HG02610 (cell line): Measurements from ENCODE around the gene RPS6KA5.
"Not testable (repeated sequence)": the region's sequence is repeated elsewhere in the genome, so short reads cannot be mapped to it uniquely, and the experiment has no call there.

Experiments
- ATAC-seq: cut with Tn5 transposase; IDR thresholded peaks from one replicate; pipeline ENCODE4 v1.9.1; 2021; ENCODE audit warnings: mild to moderate bottlenecking, moderate library complexity; ENCODE audit not compliant: unreplicated experiment

The RPS6KA5 gene

DNA sequence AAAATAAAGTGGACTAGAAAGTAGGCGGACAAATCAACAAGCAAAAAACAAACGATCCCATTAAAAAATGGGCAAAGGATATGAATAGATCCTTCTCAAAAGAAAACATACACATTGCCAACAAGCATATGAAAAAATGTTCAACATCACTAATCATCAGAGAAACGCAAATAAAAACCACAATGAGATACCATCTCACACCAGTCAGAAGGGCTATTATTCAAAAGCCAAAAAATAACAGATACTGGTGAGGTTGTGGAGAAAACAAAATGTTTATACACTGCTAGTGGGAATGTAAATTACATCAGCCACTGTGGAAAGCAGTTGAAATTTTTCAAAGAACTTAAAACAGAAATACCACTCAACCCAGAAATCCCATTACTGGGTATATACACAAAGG, 70.3 kb downstream of the RPS6KA5 start:
- no peak for ATAC-seq

DNA sequence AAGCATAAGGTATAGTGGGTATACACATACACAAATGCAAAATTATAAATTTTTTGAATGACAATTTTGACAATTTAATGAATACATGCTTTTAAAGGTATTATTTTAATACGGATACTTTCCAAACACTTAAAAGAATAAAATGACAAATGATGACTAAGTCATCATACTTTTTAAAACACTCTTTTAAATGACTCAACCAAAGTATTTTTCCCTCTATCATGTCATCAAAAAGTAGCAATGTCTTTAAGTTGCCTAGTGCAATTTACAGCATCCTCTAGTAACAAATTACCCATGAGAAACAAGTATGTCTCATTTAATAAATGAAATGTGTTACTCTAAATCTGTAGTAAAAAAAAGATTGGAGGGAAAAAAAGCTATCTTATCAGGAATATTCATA, 73.3 kb downstream of the RPS6KA5 start:
- ATAC-seq, result no peak

DNA sequence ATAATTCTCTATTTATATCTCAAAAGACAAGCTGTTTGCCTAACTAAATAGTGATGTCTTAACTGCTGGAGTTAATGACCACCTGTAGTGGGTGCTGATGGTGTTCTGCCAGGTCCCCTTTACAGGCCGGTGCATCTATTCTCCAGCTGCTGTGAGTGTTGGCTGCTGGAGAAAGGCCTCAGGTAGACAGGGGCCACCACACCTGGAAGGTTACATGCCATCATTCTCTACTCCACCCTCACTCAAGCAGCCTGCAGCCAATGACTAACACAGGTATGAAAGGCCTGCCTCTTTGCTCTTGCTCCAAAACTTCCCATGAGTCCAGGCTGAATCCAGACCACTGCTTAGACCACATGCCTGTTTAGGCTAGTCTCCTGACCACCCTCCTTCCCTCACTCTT, 73.9 kb downstream of the RPS6KA5 start:
- ATAC-seq, result no peak

DNA sequence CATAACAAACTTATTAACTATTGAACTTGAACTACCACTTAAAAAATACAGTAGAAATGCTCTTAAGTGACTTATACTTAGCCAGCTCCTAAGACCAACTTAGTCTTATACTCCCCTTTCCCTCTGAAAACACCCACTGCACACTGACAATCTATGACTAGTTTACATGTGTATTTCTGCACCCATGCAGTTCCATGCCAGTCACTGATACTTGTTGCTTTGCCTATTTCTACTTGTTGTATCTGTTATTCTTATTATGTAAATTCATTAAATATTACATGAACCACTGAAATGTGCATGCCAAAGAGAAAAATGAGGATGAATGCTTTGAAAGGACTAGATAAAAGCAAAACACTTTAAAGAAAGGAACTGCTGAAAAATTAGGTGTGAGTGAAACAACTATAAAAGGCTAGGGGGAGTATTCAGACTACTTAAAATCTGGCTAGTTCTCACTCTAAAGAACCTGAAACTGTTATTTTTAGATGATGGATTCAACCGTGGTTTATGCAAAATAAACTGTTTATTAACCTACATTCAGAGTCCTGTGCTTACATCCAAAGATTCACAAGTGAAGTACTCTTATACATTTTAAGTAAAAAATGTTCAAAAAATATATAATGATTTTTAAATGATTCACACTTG, 74.7 kb downstream of the RPS6KA5 start:
- peak; percentile 55 for ATAC-seq

DNA sequence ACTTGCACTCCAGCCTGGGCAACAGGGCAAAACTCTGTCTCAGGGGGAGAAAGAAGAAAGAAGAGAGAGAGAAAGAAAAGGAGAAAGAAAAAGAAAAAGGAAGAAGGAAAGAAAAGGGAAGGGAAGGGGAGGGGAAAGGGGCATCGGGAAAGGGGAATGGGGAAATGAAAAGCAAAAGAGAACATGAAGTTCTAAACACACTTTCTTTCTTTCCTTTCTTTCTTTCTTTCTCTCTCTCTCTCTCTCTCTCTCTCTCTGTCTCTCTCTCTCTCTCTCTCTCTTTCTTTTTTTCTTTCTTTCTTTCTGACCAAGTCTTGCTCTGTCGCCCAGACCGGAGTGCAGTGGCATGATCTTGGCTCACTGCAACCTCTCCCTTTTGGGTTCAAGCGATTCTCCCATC, 76.9 kb downstream of the RPS6KA5 start:
- no peak for ATAC-seq

DNA sequence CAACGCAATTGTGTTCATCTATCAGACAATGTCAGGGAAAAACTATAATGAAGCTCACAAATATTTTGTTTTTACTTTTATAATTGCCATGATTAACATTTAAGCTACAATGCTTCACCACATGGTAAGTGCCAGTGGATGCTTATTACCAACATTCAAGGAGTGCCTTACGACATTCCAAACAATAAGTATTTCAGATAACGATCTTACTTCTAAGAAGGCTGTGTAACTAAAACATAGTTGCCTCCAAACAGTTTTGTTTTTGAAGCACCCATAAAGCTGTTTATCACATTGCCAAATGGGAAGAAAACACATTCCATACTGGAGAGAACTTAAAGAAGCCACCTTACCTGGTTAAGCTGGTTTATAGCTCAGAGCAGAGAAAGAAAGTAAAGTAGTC, 78.8 kb downstream of the RPS6KA5 start:
- ATAC-seq, result no peak

DNA sequence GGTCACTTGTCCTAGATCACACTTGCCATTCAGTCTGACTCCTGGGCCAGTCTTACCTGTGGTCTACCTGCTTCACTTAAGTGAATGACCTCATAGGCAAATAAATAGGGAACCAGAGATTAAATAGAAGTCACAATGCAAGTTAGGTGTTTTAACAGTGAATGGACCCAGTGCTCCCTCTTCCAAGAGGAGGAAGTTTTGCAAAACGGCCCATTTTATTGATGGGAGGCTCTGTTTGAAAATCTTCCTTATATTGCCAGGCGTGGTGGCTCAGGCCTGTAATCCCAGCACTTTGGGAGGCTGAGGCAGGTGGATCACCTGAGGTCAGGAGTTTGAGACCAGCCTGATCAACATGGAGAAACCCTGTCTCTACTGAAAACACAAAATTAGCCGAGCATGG, 79.8 kb downstream of the RPS6KA5 start:
- ATAC-seq, result not testable (repeated sequence)

DNA sequence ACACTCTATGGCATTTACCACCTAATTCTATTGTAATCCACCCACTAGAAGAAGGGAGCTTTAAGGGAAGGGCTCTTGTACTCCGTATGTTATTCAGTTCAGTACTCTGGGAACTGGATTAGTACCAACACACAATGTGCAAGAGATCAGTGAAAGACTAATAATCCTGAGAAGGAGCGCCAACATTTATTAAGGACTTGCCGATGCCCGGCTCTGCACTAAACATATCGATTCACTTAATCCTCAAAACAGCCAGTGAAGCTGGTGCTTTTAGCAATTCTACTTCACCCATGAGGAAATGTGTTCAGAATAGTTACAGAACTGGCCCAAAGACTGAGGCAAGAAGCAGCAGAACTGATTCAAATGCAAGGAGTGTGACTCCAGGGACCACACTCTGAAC, 80.9 kb downstream of the RPS6KA5 start:
- ATAC-seq, result no peak

DNA sequence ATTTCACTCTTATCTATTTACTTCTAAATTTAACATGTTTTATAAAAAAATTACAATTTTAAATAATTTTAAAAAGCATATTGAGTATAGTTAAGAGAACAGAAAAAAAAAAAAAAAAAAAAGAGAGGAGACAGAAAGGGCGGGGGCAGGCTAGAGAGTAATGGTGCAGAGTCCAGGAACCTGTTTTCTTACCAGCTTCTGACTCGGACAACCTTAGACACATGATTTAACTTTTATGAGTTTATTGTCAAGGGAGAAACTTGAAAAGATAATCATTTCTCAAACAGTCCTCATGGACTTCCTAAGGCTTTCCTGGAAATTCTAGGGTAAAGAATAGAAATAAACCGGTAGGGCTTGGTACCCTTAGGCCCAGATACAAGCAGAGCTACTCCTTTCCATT, 84.3 kb downstream of the RPS6KA5 start:
- ATAC-seq, result no peak

DNA sequence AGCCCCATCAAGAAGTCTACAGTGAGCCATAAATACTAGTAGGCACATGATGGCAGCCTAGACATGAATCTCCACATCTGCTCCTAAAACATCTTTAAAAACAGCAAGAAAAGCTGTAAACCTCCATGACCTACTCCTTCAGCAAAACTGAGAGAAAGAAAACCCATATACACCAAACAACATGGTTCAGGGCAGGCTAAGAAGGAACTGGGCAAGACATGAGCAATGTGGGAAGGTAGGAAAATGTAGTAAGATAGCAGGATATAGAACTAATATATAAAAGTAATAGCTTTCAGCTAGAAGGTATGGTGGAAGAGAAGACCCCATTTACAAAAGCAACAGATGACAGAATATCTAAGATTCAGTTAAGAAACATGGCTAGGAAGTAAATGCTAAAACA, 88.8 kb downstream of the RPS6KA5 start:
- ATAC-seq, result no peak

DNA sequence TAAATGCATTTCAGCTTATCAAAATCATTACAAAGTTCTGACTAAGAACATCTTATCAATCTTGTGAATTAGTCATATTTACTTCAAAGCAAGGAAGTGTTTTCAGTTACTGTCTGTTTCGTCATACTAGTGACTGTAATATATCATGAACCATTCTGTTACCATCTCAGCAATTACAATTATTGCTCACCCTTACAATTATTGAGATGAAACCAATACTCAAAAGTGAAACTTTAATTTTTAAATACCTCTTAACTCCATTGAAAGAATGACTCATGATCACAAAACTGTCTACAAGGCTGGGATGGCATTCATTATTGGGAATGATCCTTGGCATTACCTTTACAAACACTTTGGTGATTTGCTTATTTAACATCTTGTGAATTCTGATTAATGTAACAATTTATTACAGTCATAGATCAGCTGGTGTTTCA, 90.3 kb downstream of the RPS6KA5 start:
- ATAC-seq, result peak; percentile 86

DNA sequence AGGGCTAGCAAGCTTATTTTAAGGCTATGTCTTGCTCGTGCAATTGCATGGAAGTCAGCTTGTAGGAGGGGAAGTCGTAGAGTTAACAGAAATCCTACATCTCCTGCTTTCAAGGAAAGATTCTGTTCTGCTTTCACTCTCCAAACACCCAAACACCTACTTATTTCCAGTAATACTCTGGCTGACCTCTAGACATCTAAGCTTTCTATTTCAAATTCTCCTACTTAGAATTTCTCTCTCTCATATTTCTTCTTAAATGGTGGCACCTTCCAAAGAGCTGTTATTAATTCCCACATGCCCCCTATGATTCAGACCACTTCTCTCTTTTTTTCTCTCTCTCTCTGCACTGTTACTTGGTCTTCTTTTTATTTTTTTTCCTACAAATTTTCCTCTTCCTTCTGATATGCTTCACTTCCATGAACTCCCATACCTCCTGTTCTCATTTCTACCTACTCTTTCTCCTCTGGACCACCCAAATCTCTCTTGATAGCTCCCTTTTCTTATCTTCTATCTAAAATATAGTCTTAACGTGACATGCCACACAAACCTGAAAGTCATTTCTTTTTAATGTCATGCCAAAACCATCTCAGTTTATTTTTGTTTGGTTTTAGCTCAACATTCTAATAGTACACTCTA, 90.8 kb downstream of the RPS6KA5 start:
- no peak for ATAC-seq

DNA sequence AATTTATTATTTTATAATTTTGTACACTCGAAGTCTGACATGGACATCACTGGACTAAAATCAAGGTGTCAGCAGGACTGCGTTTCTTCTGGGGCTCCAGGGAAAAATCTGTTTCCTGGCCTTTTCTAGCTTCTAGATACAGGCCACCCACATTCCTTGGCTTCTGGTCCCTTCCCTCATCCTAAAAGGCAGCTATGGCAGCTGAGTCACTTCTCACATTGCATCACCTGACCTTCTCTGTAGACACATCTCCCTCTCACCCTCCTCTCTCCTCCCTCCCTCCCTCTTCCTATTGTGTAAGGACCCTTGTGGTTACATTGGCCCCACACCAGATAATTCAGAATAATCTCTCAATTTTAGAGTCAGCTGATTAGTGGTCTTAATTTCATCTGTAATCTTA, 92.4 kb downstream of the RPS6KA5 start:
- no peak for ATAC-seq

DNA sequence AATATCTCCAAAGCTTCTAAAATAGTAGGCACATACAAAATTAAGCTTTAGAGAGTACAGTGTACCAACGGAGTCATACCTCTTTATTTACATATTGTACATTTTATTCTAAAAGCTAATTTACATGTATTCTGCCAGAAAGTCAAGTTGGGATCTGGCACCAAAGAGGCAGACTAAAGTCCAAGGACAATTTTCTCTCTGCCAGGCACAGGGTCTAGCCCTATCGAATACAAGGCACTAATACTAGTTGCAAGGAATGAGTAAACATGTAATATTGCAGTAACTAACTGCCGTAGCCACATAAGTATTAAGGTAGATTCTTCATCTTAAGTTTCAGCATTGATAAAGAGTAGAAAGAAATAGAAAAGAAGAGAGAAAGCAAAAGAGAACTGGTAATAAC, 93.9 kb downstream of the RPS6KA5 start:
- ATAC-seq, result no peak

DNA sequence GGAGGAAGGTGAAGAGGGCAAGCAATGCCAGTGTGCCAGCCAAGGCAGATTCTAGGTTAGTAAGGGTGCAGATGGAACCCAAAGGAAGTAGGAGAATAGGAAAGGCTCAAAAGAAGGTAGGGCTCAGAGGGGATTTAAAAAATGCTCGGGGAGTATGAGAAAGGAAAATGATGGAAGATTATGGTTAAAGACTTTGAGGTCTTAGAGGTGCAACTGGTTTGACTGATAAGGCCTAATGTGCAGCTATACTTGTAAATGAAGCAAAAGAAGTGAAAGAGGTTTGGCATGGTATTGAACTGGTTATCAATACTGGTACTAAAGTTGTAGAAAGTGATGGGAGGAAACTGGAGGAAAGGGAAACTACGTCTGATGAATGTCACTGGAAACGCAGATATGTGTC, 94.7 kb downstream of the RPS6KA5 start:
- ATAC-seq, result no peak

DNA sequence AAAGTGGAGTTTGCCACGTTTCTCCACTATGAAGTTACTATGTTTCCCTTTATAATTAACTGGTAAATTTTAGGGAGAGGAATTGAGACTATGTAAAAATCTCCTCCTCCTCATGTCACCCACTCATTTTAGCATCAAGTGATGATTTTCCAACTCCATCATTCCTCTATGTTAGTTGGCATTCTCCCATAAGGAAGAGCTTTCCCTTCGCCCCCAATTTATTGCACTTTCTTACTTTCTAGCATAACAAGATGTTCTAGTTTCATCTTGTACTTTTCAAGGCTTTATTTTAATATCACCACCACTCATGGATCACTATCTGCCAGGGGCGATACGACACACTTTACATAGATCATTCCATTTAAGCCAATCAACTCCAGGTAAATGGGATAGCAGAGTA, 97.1 kb downstream of the RPS6KA5 start:
- no peak for ATAC-seq

DNA sequence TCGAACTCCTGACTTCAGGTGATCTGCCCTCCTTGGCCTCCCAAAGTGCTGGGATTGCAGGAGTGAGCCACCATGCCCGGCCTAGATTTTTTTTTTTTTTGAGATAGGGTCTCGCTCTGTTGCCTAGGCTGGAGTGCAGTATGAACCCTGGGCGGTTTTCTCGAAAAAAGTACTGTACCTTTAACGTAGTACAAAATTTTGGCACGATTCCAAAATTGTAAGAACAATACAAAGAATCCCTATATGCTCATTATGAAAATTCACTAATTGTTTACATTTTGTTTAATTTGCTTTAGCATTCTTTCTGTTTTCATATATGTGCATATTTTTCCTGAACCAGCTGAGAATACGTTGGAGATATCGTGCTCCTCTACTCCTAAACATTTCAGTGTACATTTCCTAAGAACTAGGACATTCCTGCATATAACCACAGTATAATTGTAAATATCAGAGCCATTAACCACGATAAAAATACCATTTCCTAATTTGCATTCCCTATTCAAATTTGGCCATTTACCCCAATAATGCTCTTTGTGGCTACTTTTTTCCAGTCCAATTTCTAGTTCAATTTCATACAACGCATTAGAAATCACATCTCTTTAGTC, 97.8 kb downstream of the RPS6KA5 start:
- no peak for ATAC-seq

DNA sequence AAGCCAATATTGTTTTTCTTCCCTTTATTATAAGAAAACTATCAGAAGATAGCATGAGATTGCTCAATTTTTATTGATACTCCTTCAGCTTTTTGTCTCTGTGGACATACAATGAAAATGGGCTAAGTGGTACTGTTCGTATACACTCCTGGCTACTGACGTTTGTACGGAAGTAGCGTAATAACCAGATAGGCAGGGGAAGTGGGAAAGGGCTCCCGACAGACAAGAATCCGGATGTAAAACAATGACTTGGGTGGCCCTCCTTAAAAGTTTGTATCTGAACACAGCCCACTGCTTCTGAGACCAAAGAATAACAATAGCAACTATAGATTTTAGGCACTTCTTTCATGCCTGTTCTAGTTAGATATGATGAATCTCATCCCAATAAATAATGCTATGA, 99.6 kb downstream of the RPS6KA5 start:
- ATAC-seq, result no peak

DNA sequence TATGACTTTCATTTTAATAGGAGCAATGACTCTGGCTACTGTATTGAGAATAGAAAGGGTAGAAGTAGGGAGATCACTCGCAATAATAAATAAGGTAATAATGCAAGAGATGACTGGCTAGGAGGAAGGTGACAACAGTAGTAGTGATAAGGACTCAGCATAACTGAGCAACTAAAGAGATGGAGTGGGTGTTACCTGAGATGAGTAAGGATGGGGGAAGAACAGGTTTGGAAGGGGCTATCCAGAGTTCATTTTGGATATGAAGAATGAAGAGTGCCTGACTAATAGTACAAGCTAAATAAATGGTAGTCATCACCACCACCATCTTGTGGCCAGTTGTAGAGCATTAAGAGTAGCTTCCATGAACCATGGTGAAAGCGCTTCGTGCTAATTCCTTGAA, 101.1 kb downstream of the RPS6KA5 start:
- ATAC-seq, result no peak

DNA sequence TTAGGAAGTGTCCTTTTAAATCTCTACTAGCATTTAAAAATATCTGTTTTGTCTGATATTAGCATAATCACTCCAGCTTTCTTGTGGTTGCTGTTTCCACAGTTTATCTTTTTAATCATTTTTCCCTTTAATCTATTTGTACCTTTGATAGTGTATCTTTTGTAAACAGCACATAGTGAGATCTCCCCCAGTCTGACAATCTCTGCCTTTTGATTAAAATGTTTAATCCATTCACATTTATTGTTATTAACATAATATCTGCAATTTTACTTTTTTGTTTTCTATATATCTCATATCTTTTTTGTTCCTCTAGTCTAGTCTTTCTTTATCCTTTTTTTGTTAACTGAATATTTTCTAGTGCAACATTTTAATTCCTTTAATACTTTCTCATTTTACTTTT, 104.2 kb downstream of the RPS6KA5 start:
- ATAC-seq, result no peak

DNA sequence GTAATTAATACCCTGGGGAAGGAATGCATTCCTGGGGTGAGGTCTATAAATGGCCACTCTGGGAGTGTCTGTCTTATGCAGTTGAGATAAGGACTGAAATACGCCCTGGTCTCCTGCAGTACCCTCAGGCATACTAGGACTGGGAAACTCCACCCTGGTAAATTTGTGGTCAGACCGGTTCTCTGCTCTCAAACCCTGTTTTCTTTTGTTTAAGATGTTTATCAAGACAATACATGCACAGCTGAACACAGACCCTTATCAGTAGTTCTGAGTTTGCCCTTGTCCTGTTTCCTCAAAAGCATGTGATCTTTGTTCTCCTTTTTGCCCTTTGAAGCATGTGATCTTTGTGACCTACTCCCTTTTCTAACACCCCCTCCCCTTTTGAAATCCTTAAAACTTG, 106.8 kb downstream of the RPS6KA5 start:
- not testable (repeated sequence) for ATAC-seq

DNA sequence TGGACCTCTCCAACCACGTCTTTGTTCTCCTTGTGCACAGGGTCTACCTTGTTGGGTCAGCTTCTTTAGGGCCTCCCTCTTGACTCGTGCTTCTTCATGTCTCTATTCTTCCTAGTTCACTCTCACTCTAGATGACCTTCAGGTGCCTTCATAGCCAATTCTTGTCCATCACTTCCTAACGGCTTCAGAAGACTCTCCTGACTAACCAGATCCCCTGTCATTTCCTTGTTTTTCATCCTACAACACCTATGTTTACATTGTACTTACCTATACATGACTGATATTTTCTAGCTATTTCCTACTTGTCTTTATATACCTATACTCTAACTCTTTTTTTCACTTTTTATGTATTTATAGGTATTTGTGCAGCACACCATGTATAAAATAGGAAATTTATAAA, 117.1 kb downstream of the RPS6KA5 start:
- no peak for ATAC-seq

DNA sequence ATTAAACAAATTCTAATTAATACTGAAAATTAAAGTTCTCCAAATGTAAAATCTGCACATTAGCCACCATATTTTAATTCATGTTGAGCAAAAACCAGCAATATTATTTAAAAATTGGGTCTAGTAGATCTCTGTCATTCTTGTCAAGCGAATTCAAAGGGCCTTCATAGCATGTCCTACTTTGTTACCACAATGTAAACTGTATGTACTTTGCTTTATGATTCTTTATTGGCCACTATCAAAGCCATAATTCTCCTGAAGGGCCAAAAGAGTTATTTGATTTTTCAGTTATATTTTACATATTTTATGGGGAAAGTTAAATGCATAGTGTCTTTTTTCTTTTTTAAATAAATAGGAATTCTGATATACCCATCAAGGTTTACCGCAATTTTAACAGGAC, 117.9 kb downstream of the RPS6KA5 start:
- ATAC-seq, result no peak
